Small intestine (tissue), 7 donors: Measurements from ENCODE around the gene PREX1. TPM values are rescaled to one million over a fixed set of nuclear protein-coding genes. Genes with fewer than 3 reads are reported as not detected.
A peak's percentile ranks its signal among the peaks of the same experiment; 100 is the strongest.

Experiments
- DNase-seq, 2 donors: peaks; one replicate each; pipeline versions ENCODE4 v3.0.0 to v3.0.0-alpha.2; 2013
- FAIRE-seq: peaks from 2 replicates; lab custom pipeline; 2012; peaks lifted over from hg19 to GRCh38; lab: Jason Lieb, UNC
- H3K27ac ChIP-seq, 3 donors: one replicate each; pipeline ENCODE4 v1.5.1; 2013; ENCODE audit warnings: low read length in 2 of 3, mild to moderate bottlenecking in 2 of 3, control low read depth in 1 of 3, inconsistent platforms in 1 of 3, low read depth in 1 of 3, moderate library complexity in 1 of 3
- H3K27me3 ChIP-seq, 3 donors: one replicate each; pipeline ENCODE4 v1.6.1; 2013; ENCODE audit warnings: low read length in 3 of 3, inconsistent platforms in 1 of 3; ENCODE audit not compliant: control insufficient read depth in 3 of 3, insufficient read depth in 3 of 3
- H3K36me3 ChIP-seq, 3 donors: one replicate each; pipeline ENCODE4 v1.6.1; 2013; ENCODE audit warnings: low read length in 3 of 3, inconsistent platforms in 1 of 3, low read depth in 1 of 3, mild to moderate bottlenecking in 1 of 3, moderate library complexity in 1 of 3; ENCODE audit not compliant: control insufficient read depth in 3 of 3, insufficient read depth in 2 of 3
- H3K4me1 ChIP-seq, 3 donors: one replicate each; pipeline ENCODE4 v1.6.1; 2013; ENCODE audit warnings: low read length in 2 of 3, inconsistent platforms in 1 of 3, low read depth in 1 of 3, mild to moderate bottlenecking in 1 of 3, moderate library complexity in 1 of 3; ENCODE audit not compliant: control insufficient read depth in 3 of 3, insufficient read depth in 2 of 3
- H3K4me3 ChIP-seq, 3 donors: one replicate each; pipeline ENCODE4 v1.5.1; 2013; ENCODE audit warnings: low read length in 3 of 3, control low read depth in 1 of 3, inconsistent platforms in 1 of 3, low read depth in 1 of 3, mild to moderate bottlenecking in 1 of 3, moderate library complexity in 1 of 3
- H3K9me3 ChIP-seq, 2 donors: one replicate each; pipeline ENCODE4 v1.6.1; 2013; ENCODE audit warnings: low read depth in 1 of 2, low read length in 1 of 2; ENCODE audit not compliant: control insufficient read depth in 2 of 2, insufficient read depth in 1 of 2
- WGBS, 3 donors: extraction: QIAGEN DNeasy Blood & Tissue Kit; methylation state at CpG; one replicate each; pipeline ENCODE4 v1.1.7; 2013; 5-methylcytosine and 5-hydroxymethylcytosine counted together
- polyA plus RNA-seq, 4 donors: library from polyadenylated mRNA; stranded (reverse) in 3 of 4; unstranded in 1 of 4; fragments of 200-250 nt in 3 of 4; fragments of 120-200 nt in 1 of 4; gene quantifications; one replicate each; pipeline versions ENCODE4 v1.2.1 to v1.2.3, GENCODE V29; 2013
- donor health status: healthy with polysubstance abuse.
- donor health status: control.
- donor health status: control.
- donor health status: Bipolar disorder and iron deficiency.
- donor health status: healthy.

The PREX1 gene
- polyA plus RNA-seq, 4 donors: 1.8 to 9.9 (median 8.0) TPM

DNA sequence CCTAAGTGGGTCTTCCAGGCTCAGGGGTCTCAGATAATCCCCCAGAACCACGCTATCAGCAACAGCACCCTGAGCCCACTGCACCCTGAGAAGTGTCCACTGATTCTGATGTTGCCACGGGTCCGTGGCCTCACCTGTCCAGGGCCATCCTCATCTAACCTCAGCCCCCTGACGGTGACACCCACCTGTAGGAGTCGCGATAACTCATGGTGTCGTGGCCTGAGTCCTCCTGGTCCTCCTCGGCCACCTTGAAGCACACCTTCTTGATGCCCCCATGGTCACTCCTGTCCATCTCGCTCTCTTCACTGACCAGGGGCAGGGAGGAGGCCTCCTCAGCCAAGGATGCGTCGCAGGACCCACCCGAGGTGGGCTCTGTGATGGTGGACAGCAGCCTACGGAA, 182.1 kb downstream of the PREX1 start:
- H3K4me1 ChIP-seq: no peaks in the 10 kb centered on the region
- no peak overlapping the region for H3K4me3 ChIP-seq
- DNase-seq: no peak
- H3K9me3 ChIP-seq: no peaks in the 10 kb centered on the region
- H3K27ac ChIP-seq: no peak overlapping the region
- FAIRE-seq: no peak
- peaks cover 0 to 32% (median 6%) of the 10 kb centered on the region in 3 donors for H3K36me3 ChIP-seq
- no peaks in the 10 kb centered on the region for H3K27me3 ChIP-seq
- 86 to 92% (median 88%) methylated on average over 13 of the region's 13 CpGs for WGBS, 3 donors

DNA sequence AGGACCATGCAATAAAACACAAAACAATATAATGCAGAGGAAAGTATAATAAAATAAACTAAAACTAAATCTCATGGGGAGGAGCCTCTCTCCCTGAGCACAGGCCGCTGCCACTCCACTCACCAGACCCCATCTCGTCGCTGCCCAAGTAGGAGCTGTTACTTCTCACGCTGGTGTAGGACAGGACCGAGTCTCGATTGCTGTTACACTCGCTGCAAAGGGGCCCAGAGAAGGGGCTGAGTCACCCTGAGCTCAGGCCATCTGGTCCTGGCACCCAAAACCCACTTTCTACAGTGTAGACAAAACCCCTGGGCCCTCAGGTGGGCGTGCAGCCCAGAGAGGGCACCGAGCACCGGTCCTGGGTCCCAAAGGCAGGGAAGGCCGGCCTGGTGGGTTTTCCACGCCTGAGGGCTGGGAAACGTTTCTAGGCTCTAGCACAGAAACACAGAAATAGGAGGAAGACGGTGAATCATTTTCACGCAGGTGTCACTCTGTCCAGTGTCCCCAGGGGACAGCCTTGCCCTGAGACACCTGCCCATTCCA, 183.4 kb downstream of the PREX1 start:
- Histone ChIP-seq H3K36me3 (peaks cover 0 to 32% (median 2%) of the 10 kb centered on the region in 3 donors), H3K27ac (no peak overlapping the region), H3K4me3 (no peak overlapping the region), H3K4me1 (no peaks in the 10 kb centered on the region), H3K9me3 (no peaks in the 10 kb centered on the region), H3K27me3 (no peaks in the 10 kb centered on the region)
- FAIRE-seq: no peak
- 86 to 92% (median 88%) methylated on average over 15 of the region's 15 CpGs for WGBS, 3 donors
- no peak for DNase-seq

DNA sequence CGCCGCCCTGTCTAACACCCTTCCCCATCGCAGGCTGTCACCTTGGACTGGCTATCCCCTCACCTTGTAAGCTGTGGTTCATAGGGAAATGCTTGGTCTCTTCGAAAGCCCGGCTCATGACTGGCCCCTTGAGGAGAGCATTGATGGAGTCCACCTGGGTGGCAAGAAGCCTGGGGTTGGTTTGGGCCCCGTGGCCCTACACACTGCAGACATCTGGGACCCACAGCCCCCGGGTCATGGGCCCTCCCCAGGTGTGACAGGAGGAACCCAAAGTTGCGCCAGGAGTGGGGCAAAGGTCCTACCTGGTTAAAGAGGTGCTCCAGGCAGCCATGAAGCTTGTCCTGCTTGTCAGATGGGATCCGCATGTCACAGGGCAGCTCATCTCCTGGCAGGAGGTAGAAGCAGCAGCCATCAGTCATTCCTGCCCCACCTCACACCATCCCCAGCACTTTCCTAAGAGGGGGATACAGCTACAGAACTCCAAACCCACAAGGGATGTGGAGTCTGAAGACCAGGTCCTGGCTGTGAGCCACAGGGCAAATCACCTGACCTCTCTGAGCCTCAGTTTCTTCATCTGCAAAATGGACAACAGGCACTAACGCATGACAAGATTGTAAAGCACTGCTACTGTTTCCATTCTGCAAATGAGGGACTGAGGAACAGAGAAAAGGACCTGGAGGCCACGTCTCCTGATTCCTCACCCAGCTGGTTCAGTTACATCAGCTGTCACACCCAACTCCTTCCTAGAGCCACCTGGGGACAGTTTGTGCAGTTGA, 185.5 kb downstream of the PREX1 start:
- WGBS, 3 donors: 83 to 88% (median 88%) methylated on average over 11 of the region's 11 CpGs
- DNase-seq (no peak), FAIRE-seq (no peak)
- H3K27me3 ChIP-seq: no peaks in the 10 kb centered on the region
- H3K4me3 ChIP-seq: no peak overlapping the region
- H3K4me1 ChIP-seq: no peaks in the 10 kb centered on the region
- peaks cover 0 to 41% (median 6%) of the 10 kb centered on the region in 3 donors for H3K36me3 ChIP-seq
- no peaks in the 10 kb centered on the region for H3K9me3 ChIP-seq
- no peak overlapping the region for H3K27ac ChIP-seq

DNA sequence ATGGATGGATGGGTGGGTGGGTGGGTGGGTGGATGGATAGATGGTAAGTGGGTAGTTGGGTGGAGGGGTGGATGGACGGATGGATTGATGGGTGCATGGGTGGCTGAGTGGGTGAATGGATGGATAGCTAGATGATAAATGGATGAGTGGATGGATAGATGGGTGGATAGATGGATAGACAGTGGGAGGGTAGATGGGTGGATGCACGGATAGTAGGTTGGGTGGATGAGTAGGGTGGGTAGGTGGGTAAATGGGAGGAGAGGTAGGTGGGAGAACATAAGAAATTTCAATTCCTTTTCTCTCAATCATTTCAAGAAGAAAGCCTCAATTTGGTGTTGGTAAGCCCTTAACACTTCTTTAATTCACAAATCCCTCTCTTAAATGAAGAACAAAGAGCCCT, 186.9 kb downstream of the PREX1 start:
- Histone ChIP-seq H3K4me3 (no peak overlapping the region), H3K27me3 (no peaks in the 10 kb centered on the region), H3K36me3 (peaks cover 0 to 38% (median 6%) of the 10 kb centered on the region in 3 donors), H3K9me3 (no peaks in the 10 kb centered on the region), H3K27ac (no peak overlapping the region), H3K4me1 (no peaks in the 10 kb centered on the region)
- FAIRE-seq: no peak
- 90 to 100% (median 94%) methylated on average over 2 of the region's 2 CpGs for WGBS, 3 donors
- DNase-seq: no peak

DNA sequence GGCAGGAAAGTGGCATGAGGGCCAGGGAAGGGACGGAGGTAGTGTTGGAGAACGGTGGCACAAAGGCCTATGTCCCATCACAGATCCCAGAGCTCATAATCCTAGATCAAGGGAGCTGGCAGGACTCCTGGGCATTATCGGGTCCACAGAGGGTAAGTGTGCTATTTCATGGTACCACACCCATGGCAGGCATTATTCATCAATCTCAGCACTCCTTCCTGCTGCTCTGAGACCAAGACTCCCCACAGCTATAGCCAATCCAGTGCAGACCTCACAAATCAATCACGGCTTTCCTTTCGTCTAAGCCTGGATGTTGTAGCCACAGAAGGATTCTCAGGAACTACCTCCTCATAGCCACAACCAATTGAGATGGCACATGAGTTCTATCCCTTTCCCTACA, 187.9 kb downstream of the PREX1 start:
- 47 to 83% (median 66%) methylated on average over 5 of the region's 5 CpGs for WGBS, 3 donors
- H3K4me1 ChIP-seq: no peaks in the 10 kb centered on the region
- DNase-seq: peak in 1 of 2 donors; percentile 41
- no peak for FAIRE-seq
- H3K27me3 ChIP-seq: no peaks in the 10 kb centered on the region
- no peaks in the 10 kb centered on the region for H3K9me3 ChIP-seq
- H3K27ac ChIP-seq: no peak overlapping the region
- peaks cover 0 to 33% (median 6%) of the 10 kb centered on the region in 3 donors for H3K36me3 ChIP-seq
- H3K4me3 ChIP-seq: no peak overlapping the region

DNA sequence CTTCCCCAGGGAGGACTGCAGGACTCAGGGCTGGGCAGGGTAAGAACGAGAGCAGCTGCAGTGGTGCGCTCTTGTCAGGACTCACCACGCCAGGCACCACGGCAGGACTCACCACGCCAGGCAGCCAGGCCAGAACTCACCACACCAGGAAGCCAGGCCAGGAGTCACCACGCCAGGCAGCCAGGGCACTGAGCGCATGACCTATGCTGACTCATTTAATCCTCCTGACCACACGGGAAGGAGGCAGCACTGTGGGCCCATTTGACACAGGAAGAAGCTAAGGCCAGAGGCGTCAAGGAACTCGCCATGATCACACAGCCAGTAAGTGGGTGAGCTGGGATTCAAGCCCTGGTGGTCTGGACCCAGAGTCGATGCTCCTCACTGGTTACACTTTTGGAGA, 189.3 kb downstream of the PREX1 start:
- FAIRE-seq: no peak

DNA sequence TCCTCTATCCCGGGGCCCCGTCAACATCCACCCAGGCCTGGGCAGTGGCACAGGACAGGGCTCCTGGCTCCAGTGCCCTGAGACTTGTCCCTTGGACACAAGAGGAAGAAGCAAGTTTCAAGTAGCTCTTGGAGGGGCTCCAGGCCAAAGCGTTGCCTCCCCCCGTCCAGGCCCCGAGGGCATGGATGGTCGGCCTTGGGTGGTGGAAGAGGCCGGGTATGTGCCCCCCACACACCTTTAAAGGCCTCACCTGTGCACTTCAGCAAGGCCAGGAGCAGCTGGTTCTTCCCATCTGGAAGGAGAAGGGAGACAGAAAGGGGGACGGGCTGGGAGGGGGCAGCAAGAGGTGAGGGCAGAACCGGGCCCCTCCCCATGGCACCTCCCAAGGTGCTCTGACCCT, 190.3 kb downstream of the PREX1 start:
- Histone ChIP-seq H3K4me3 (no peak overlapping the region), H3K27ac (no peak overlapping the region), H3K36me3 (peaks cover 0 to 28% (median 4%) of the 10 kb centered on the region in 3 donors), H3K27me3 (no peaks in the 10 kb centered on the region), H3K4me1 (no peaks in the 10 kb centered on the region), H3K9me3 (no peaks in the 10 kb centered on the region)
- FAIRE-seq: no peak
- DNase-seq: no peak
- WGBS, 3 donors: 92 to 94% (median 93%) methylated on average over 9 of the region's 9 CpGs

More for the DNA sequence above, 189.3 kb downstream of the PREX1 start:
- H3K4me1 ChIP-seq: no peaks in the 10 kb centered on the region
- DNase-seq: no peak
- H3K4me3 ChIP-seq: no peak overlapping the region
- H3K36me3 ChIP-seq: peaks cover 0 to 27% (median 4%) of the 10 kb centered on the region in 3 donors
- H3K27ac ChIP-seq: no peak overlapping the region
- WGBS, 3 donors: 82 to 89% (median 85%) methylated on average over 11 of the region's 11 CpGs
- no peaks in the 10 kb centered on the region for H3K9me3 ChIP-seq
- H3K27me3 ChIP-seq: no peaks in the 10 kb centered on the region

DNA sequence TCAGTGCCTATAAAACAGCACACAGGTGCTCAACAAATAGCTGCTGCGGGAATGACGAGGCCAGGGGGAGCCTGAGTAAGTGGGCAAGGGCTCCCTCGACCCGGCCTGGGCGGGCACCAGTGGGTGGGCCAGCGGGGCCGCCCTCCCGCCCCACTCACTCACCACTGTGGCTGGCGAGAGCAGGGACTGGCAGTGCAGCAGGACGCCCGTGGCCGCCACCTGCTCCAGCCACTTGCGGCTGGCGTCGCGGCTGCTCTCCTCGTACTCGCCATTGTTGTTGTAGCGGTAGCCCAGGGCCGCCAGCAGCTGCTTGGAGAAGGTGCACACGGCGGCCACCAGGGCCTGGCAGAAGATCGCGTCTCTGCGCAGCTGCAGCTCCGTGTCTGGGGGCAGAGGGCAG, 191.5 kb downstream of the PREX1 start:
- 91 to 94% (median 92%) methylated on average over 25 to 26 of the region's 26 CpGs for WGBS, 3 donors
- no peak for FAIRE-seq

More for the DNA sequence above, 191.5 kb downstream of the PREX1 start:
- H3K4me1 ChIP-seq: no peaks in the 10 kb centered on the region
- H3K36me3 ChIP-seq: peaks cover 0 to 32% (median 4%) of the 10 kb centered on the region in 3 donors
- H3K27me3 ChIP-seq: no peaks in the 10 kb centered on the region
- H3K27ac ChIP-seq: no peak overlapping the region
- no peak overlapping the region for H3K4me3 ChIP-seq
- no peaks in the 10 kb centered on the region for H3K9me3 ChIP-seq
- DNase-seq: no peak
